Small intestine (tissue), 7 donors: ENCODE results near the gene GOLGA8B. TPM values are rescaled to one million over a fixed set of nuclear protein-coding genes. Genes with fewer than 3 reads are reported as not detected.
A peak's percentile ranks its signal among the peaks of the same experiment; 100 is the strongest.

ENCODE experiments used
- DNase-seq, 2 donors: peaks; one replicate each; pipeline versions ENCODE4 v3.0.0 to v3.0.0-alpha.2; 2013
- FAIRE-seq: peaks from 2 replicates; lab custom pipeline; 2012; peaks lifted over from hg19 to GRCh38; lab: Jason Lieb, UNC
- H3K27ac ChIP-seq, 3 donors: one replicate each; pipeline ENCODE4 v1.5.1; 2013; ENCODE audit warnings: low read length in 2 of 3, mild to moderate bottlenecking in 2 of 3, control low read depth in 1 of 3, inconsistent platforms in 1 of 3, low read depth in 1 of 3, moderate library complexity in 1 of 3
- H3K27me3 ChIP-seq, 3 donors: one replicate each; pipeline ENCODE4 v1.6.1; 2013; ENCODE audit warnings: low read length in 3 of 3, inconsistent platforms in 1 of 3; ENCODE audit not compliant: control insufficient read depth in 3 of 3, insufficient read depth in 3 of 3
- H3K36me3 ChIP-seq, 3 donors: one replicate each; pipeline ENCODE4 v1.6.1; 2013; ENCODE audit warnings: low read length in 3 of 3, inconsistent platforms in 1 of 3, low read depth in 1 of 3, mild to moderate bottlenecking in 1 of 3, moderate library complexity in 1 of 3; ENCODE audit not compliant: control insufficient read depth in 3 of 3, insufficient read depth in 2 of 3
- H3K4me1 ChIP-seq, 3 donors: one replicate each; pipeline ENCODE4 v1.6.1; 2013; ENCODE audit warnings: low read length in 2 of 3, inconsistent platforms in 1 of 3, low read depth in 1 of 3, mild to moderate bottlenecking in 1 of 3, moderate library complexity in 1 of 3; ENCODE audit not compliant: control insufficient read depth in 3 of 3, insufficient read depth in 2 of 3
- H3K4me3 ChIP-seq, 3 donors: one replicate each; pipeline ENCODE4 v1.5.1; 2013; ENCODE audit warnings: low read length in 3 of 3, control low read depth in 1 of 3, inconsistent platforms in 1 of 3, low read depth in 1 of 3, mild to moderate bottlenecking in 1 of 3, moderate library complexity in 1 of 3
- H3K9me3 ChIP-seq, 2 donors: one replicate each; pipeline ENCODE4 v1.6.1; 2013; ENCODE audit warnings: low read depth in 1 of 2, low read length in 1 of 2; ENCODE audit not compliant: control insufficient read depth in 2 of 2, insufficient read depth in 1 of 2
- WGBS, 3 donors: extraction: QIAGEN DNeasy Blood & Tissue Kit; methylation state at CpG; one replicate each; pipeline ENCODE4 v1.1.7; 2013; 5-methylcytosine and 5-hydroxymethylcytosine counted together
- polyA plus RNA-seq, 4 donors: library from polyadenylated mRNA; stranded (reverse) in 3 of 4; unstranded in 1 of 4; fragments of 200-250 nt in 3 of 4; fragments of 120-200 nt in 1 of 4; gene quantifications; one replicate each; pipeline versions ENCODE4 v1.2.1 to v1.2.3, GENCODE V29; 2013
- donor health status: healthy with polysubstance abuse.
- donor health status: control.
- donor health status: control.
- donor health status: Bipolar disorder and iron deficiency.
- donor health status: healthy.

The GOLGA8B gene
- polyA plus RNA-seq, 4 donors = 7.6 to 77.4 (median 37.4) TPM

GRCh38 chr15:34607832-34608231, 24.4 kb upstream of the GOLGA8B start:
- no peak overlapping the region for H3K4me3 ChIP-seq
- H3K36me3 ChIP-seq = no peaks in the 10 kb centered on the region
- H3K27me3 ChIP-seq = peaks cover 0 to 3% (median 0%) of the 10 kb centered on the region in 3 donors
- H3K4me1 ChIP-seq = no peaks in the 10 kb centered on the region
- no peak overlapping the region for H3K27ac ChIP-seq
- H3K9me3 ChIP-seq = no peaks in the 10 kb centered on the region
- DNase-seq = no peak
- no peak for FAIRE-seq

- Histone ChIP-seq H3K4me3 (no peak overlapping the region), H3K9me3 (no peaks in the 10 kb centered on the region), H3K36me3 (no peaks in the 10 kb centered on the region), H3K27me3 (peaks cover 0 to 3% (median 0%) of the 10 kb centered on the region in 3 donors), H3K27ac (no peak overlapping the region), H3K4me1 (no peaks in the 10 kb centered on the region)
- DNase-seq = no peak
- FAIRE-seq = peak; percentile 30
These were observed 23.1 kb upstream of the GOLGA8B start for GRCh38 chr15:34606545-34606944.

- Histone ChIP-seq H3K27ac (no peak overlapping the region), H3K4me3 (no peak overlapping the region), H3K36me3 (no peaks in the 10 kb centered on the region), H3K9me3 (no peaks in the 10 kb centered on the region), H3K4me1 (no peaks in the 10 kb centered on the region), H3K27me3 (peaks cover 0 to 3% (median 0%) of the 10 kb centered on the region in 3 donors)
- no peak for FAIRE-seq
- no peak for DNase-seq
These were observed 22.7 kb upstream of the GOLGA8B start for GRCh38 chr15:34606131-34606530.

- no peak for FAIRE-seq
- 24 to 40% (median 38%) methylated on average over 8 of the region's 8 CpGs for WGBS, 3 donors
These were observed 19.6 kb upstream of the GOLGA8B start for GRCh38 chr15:34603095-34603494.

GRCh38 chr15:34600923-34601322, 17.5 kb upstream of the GOLGA8B start:
- H3K36me3 ChIP-seq = no peaks in the 10 kb centered on the region
- peaks cover 0 to 3% (median 0%) of the 10 kb centered on the region in 3 donors for H3K27me3 ChIP-seq
- H3K4me1 ChIP-seq = no peaks in the 10 kb centered on the region
- H3K4me3 ChIP-seq = no peak overlapping the region
- H3K27ac ChIP-seq = no peak overlapping the region
- no peaks in the 10 kb centered on the region for H3K9me3 ChIP-seq
- no peak for FAIRE-seq
- DNase-seq = no peak

More at GRCh38 chr15:34603095-34603494, 19.6 kb upstream of the GOLGA8B start:
- Histone ChIP-seq H3K27ac (no peak overlapping the region), H3K4me3 (no peak overlapping the region), H3K36me3 (no peaks in the 10 kb centered on the region), H3K4me1 (no peaks in the 10 kb centered on the region), H3K27me3 (peaks cover 0 to 3% (median 0%) of the 10 kb centered on the region in 3 donors), H3K9me3 (no peaks in the 10 kb centered on the region)
- DNase-seq = no peak

GRCh38 chr15:34598799-34599585, 15.5 kb upstream of the GOLGA8B start:
- FAIRE-seq = no peak
- no peak for DNase-seq
- 61 to 68% (median 65%) methylated on average over 2 of the region's 2 CpGs for whole genome bisulfite sequencing, 3 donors

GRCh38 chr15:34597316-34597715, 13.9 kb upstream of the GOLGA8B start:
- Histone ChIP-seq H3K9me3 (no peaks in the 10 kb centered on the region), H3K27ac (no peak overlapping the region), H3K27me3 (no peaks in the 10 kb centered on the region), H3K36me3 (no peaks in the 10 kb centered on the region), H3K4me3 (no peak overlapping the region), H3K4me1 (no peaks in the 10 kb centered on the region)
- FAIRE-seq (no peak), DNase-seq (no peak)

More at GRCh38 chr15:34598799-34599585, 15.5 kb upstream of the GOLGA8B start:
- Histone ChIP-seq H3K27ac (no peak overlapping the region), H3K9me3 (no peaks in the 10 kb centered on the region), H3K27me3 (peaks cover 0 to 3% (median 0%) of the 10 kb centered on the region in 3 donors), H3K4me1 (no peaks in the 10 kb centered on the region), H3K4me3 (no peak overlapping the region), H3K36me3 (no peaks in the 10 kb centered on the region)

GRCh38 chr15:34594361-34594760, 10.9 kb upstream of the GOLGA8B start:
- WGBS, 3 donors = 33 to 68% (median 47%) methylated on average over 3 of the region's 3 CpGs
- no peak for DNase-seq
- H3K27ac ChIP-seq = no peak overlapping the region
- no peaks in the 10 kb centered on the region for H3K4me1 ChIP-seq
- H3K4me3 ChIP-seq = no peak overlapping the region
- H3K27me3 ChIP-seq = no peaks in the 10 kb centered on the region
- no peak for FAIRE-seq
- H3K36me3 ChIP-seq = no peaks in the 10 kb centered on the region
- no peaks in the 10 kb centered on the region for H3K9me3 ChIP-seq

GRCh38 chr15:34591306-34591705, 7.9 kb upstream of the GOLGA8B start:
- WGBS, 3 donors = 60 to 71% (median 67%) methylated on average over 5 of the region's 5 CpGs
- FAIRE-seq = no peak

More at GRCh38 chr15:34591306-34591705, 7.9 kb upstream of the GOLGA8B start:
- no peak overlapping the region for H3K4me3 ChIP-seq
- no peaks in the 10 kb centered on the region for H3K36me3 ChIP-seq
- DNase-seq = no peak
- peaks cover 0 to 3% (median 0%) of the 10 kb centered on the region in 3 donors for H3K27me3 ChIP-seq
- no peaks in the 10 kb centered on the region for H3K4me1 ChIP-seq
- no peaks in the 10 kb centered on the region for H3K9me3 ChIP-seq
- H3K27ac ChIP-seq = no peak overlapping the region
